Gastrocnemius medialis (tissue), 4 donors: ENCODE measurements around the gene RSU1. TPM values are rescaled to one million over a fixed set of nuclear protein-coding genes. Genes with fewer than 3 reads are reported as not detected.

Source experiments
- ATAC-seq, 2 donors: fragments of 150-250 bp; one replicate each; pipeline ENCODE4 v1.9.1; 2016
- DNase-seq, 2 donors: peaks; one replicate each; pipeline ENCODE4 v3.0.0-alpha.2; 2019
- H3K27ac ChIP-seq, 4 donors: fragments of 200-600 bp; sonication (generic); 1 replicate in 1 of 4; 2 replicates in 3 of 4; pipeline ENCODE4 v1.5.1; 2016 to 2018; ENCODE audit warnings: mild to moderate bottlenecking in 2 of 4, moderate library complexity in 1 of 4
- H3K27me3 ChIP-seq, 3 donors: fragments of 200-600 bp; sonication (generic) in 2 of 3; 1 replicate in 1 of 3; 2 replicates in 2 of 3; pipeline versions ENCODE4 v1.5.1 to v1.6.0; 2016 to 2019; ENCODE audit warnings: mild to moderate bottlenecking in 1 of 3, moderate library complexity in 1 of 3
- H3K36me3 ChIP-seq, 2 donors: fragments of 200-600 bp; sonication (generic) in 1 of 2; one replicate each; pipeline ENCODE4 v1.5.1; 2017 to 2018
- H3K4me1 ChIP-seq, 2 donors: fragments of 200-600 bp; sonication (generic) in 1 of 2; one replicate each; pipeline ENCODE4 v1.5.1; 2016 to 2017; ENCODE audit warnings: mild to moderate bottlenecking in 2 of 2
- H3K4me3 ChIP-seq, 4 donors: fragments of 200-600 bp; sonication (generic) in 3 of 4; 1 replicate in 1 of 4; 2 replicates in 3 of 4; pipeline ENCODE4 v1.5.1; 2016 to 2019; ENCODE audit warnings: mild to moderate bottlenecking in 2 of 4
- H3K9me3 ChIP-seq, 3 donors: fragments of 200-600 bp; sonication (generic) in 2 of 3; 1 replicate in 1 of 3; 2 replicates in 2 of 3; pipeline ENCODE4 v1.5.1; 2016 to 2019
- CTCF ChIP-seq, 5 experiments: fragments of 450-650 bp in 3 of 5; fragments of 200-600 bp in 2 of 5; sonication (generic) in 2 of 5; IDR thresholded peaks in 4 of 5; conservative IDR thresholded peaks in 1 of 5; 1 replicate in 4 of 5; 2 replicates in 1 of 5; pipeline ENCODE4 v1.5.1; 2016 to 2019; ENCODE audit warnings: antibody characterized with exemption in 5 of 5, mild to moderate bottlenecking in 3 of 5, moderate library complexity in 3 of 5
- POLR2A ChIP-seq, 2 donors: fragments of 450-650 bp; IDR thresholded peaks; one replicate each; pipeline ENCODE4 v1.6.1; 2017; ENCODE audit warnings: antibody characterized with exemption in 2 of 2, mild to moderate bottlenecking in 2 of 2, moderate library complexity in 2 of 2
- in situ Hi-C, 4 donors: fragments of 200-750 bp; cut with MboI; loops; one replicate each; pipeline versions ENCODE4 v1.15.0 to v1.8.0; 2017; ENCODE audit warnings: low sequenced_read_pairs in 4 of 4
- intact Hi-C: fragments of 100-400 bp; cut with DNase I; formaldehyde crosslinking; loops from one replicate; pipeline ENCODE4 v1.15.1; 2023; ENCODE audit warnings: low total_unique reads
- total RNA-seq, 4 donors: library from RNA; depleted of rRNA; stranded (reverse); fragments of >200 nt; gene quantifications; one replicate each; pipeline versions ENCODE4 v1.1.0 to v1.2.3, GENCODE V29; 2016

The RSU1 gene
- total RNA-seq, 4 donors from 2014 or later, result 24.2 to 32.8 (median 26.1) TPM

GRCh38 chr10:16799621-16800020, 17.6 kb downstream of the RSU1 start:
- ATAC-seq, result peak; percentile 26 to 39
- Histone ChIP-seq H3K27me3 (no peaks in the 10 kb centered on the region), H3K9me3 (no peaks in the 10 kb centered on the region), H3K4me3 (peak overlapping the region in 2 of 4 donors; percentile 8 to 17), H3K36me3 (no peaks in the 10 kb centered on the region), H3K4me1 (peaks cover 51 to 52% of the 10 kb centered on the region in 2 donors), H3K27ac (peak overlapping the region in 2 of 4 donors; percentile 17 to 53)
- in situ Hi-C loops, result loop anchor here (25.0 kb wide), 5 partner anchors 362 to 1863 kb away; partner anchors contain the start of genes ARL5B (in 1 of the 4), NMT2 (in 1 of the 4), NSUN6 (in 1 of the 4) and PTER (in 1 of the 4)
- intact Hi-C loops, result no loop called here
- TF ChIP-seq CTCF (IDR thresholded peaks at IDR 0.05 in 4 of 5, conservative IDR thresholded peaks at IDR 0.05 in 1 of 5) (no peak), POLR2A (IDR thresholded peaks at IDR 0.05) (no peak)
- no peak for DNase-seq

GRCh38 chr10:16798571-16798970, 18.7 kb downstream of the RSU1 start:
- peaks cover 43 to 47% of the 10 kb centered on the region in 2 donors for H3K4me1 ChIP-seq
- no peak overlapping the region for H3K4me3 ChIP-seq
- H3K27ac ChIP-seq, result peak overlapping the region in 1 of 4 donors; percentile 53
- TF ChIP-seq POLR2A (IDR thresholded peaks at IDR 0.05) (no peak), CTCF (IDR thresholded peaks at IDR 0.05 in 4 of 5, conservative IDR thresholded peaks at IDR 0.05 in 1 of 5) (no peak)
- no peaks in the 10 kb centered on the region for H3K36me3 ChIP-seq
- no peaks in the 10 kb centered on the region for H3K27me3 ChIP-seq
- no peaks in the 10 kb centered on the region for H3K9me3 ChIP-seq
- DNase-seq (no peak), ATAC-seq (no peak)
- intact Hi-C loops (no loop called here), in situ Hi-C loops (loop anchor here (25.0 kb wide), 2 partner anchors 886 to 911 kb away; no protein-coding TSS in a partner anchor)

- no peak overlapping the region for H3K4me3 ChIP-seq
- in situ Hi-C loops (loop anchor here (25.0 kb wide), 2 partner anchors 883 to 908 kb away; no protein-coding TSS in a partner anchor), intact Hi-C loops (no loop called here)
- TF ChIP-seq POLR2A (IDR thresholded peaks at IDR 0.05), result no peak
- no peak for TF ChIP-seq CTCF (IDR thresholded peaks at IDR 0.05 in 4 of 5, conservative IDR thresholded peaks at IDR 0.05 in 1 of 5)
- H3K27me3 ChIP-seq, result no peaks in the 10 kb centered on the region
- no peaks in the 10 kb centered on the region for H3K36me3 ChIP-seq
- ATAC-seq, result no peak
- H3K9me3 ChIP-seq, result no peaks in the 10 kb centered on the region
- peaks cover 23 to 25% of the 10 kb centered on the region in 2 donors for H3K4me1 ChIP-seq
- DNase-seq, result no peak
- no peak overlapping the region for H3K27ac ChIP-seq
Observed at GRCh38 chr10:16795410-16796073, 21.7 kb downstream of the RSU1 start.

- ATAC-seq (no peak), DNase-seq (no peak)
- Histone ChIP-seq H3K27ac (no peak overlapping the region), H3K36me3 (no peaks in the 10 kb centered on the region), H3K4me3 (no peak overlapping the region), H3K9me3 (no peaks in the 10 kb centered on the region), H3K27me3 (no peaks in the 10 kb centered on the region), H3K4me1 (peaks cover 9 to 12% of the 10 kb centered on the region in 2 donors)
- intact Hi-C loops (no loop called here), in situ Hi-C loops (loop anchor here (25.0 kb wide), 2 partner anchors 882 to 907 kb away; no protein-coding TSS in a partner anchor)
- TF ChIP-seq POLR2A (IDR thresholded peaks at IDR 0.05), result no peak
- no peak for TF ChIP-seq CTCF (IDR thresholded peaks at IDR 0.05 in 4 of 5, conservative IDR thresholded peaks at IDR 0.05 in 1 of 5)
Observed at GRCh38 chr10:16794005-16794404, 23.2 kb downstream of the RSU1 start.
